Measurements from ENCODE around the gene CDC5L. TPM values are rescaled to one million over a fixed set of nuclear protein-coding genes. Genes with fewer than 3 reads are reported as not detected.
"Not testable (repeated sequence)": the region's sequence is repeated elsewhere in the genome, so short reads cannot be mapped to it uniquely, and the experiment has no call there.

The CDC5L gene
- total and polyA plus RNA-seq, 5 donors from 2014 or later, result 15.9 to 22.4 (median 16.5) TPM

DNA sequence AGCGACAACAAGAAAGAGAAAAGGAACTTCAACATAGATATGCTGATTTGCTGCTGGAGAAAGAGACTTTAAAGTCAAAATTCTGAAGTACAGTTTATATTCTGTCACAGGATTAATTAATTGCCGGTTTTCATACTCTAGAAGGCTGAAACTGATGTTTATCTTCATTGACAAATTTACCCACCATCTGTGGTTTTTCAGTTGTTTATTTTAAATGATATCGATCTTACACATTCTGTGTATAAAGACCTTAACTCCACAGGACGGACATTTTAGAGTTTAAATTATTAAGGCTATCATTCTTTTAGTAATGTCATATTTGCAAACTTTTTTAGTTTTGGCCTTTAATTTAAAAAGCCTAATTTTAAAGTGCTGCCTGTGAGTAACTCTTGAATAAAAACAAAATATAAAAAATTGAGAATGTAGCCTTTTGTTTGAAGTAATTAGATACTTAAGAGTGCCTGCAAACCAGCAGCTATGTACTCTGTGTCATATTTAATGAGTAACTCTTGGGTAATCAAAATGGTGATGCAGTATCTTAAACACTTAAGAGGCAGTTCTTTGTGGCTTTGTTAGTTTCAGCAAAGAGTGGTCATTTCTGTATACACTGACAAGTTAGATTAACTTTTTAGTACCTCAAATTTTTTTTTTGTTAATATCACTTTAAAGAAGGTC, 59.3 kb downstream of the CDC5L start:
- H3K27ac Mint-ChIP-seq, result peak overlapping the region in 1 of 3 donors; percentile 14
- Histone ChIP-seq H3K36me3 (ENCODE audit: control insufficient read depth, insufficient read depth, low read length) (peaks cover 65% of the 10 kb centered on the region), H3K4me1 (ENCODE audit: control insufficient read depth, insufficient read depth, low read length, poor library complexity, severe bottlenecking) (no peaks in the 10 kb centered on the region), H3K4me3 (ENCODE audit: low read depth, low read length) (no peak overlapping the region), H3K9me3 (ENCODE audit: control insufficient read depth in 2 of 2, low read length in 2 of 2) (peaks cover 10 to 17% of the 10 kb centered on the region in 2 experiments), H3K27ac (ENCODE audit: insufficient read depth, low read length, poor library complexity, severe bottlenecking) (no peak overlapping the region), H3K27me3 (ENCODE audit: control insufficient read depth, insufficient read depth, low read length) (no peaks in the 10 kb centered on the region)
- H3K27me3 Mint-ChIP-seq, result no peaks in the 10 kb centered on the region
- peaks cover 0 to 15% (median 3%) of the 10 kb centered on the region in 7 donors for H3K9me3 Mint-ChIP-seq
- peaks cover 0 to 14% (median 8%) of the 10 kb centered on the region in 4 donors for H3K4me1 Mint-ChIP-seq
- DNase-seq, result no peak
- no peak overlapping the region for H3K4me3 Mint-ChIP-seq
- ATAC-seq (ENCODE audit: low read depth in 2 of 2), result no peak
- H3K36me3 Mint-ChIP-seq, result peaks cover 41% of the 10 kb centered on the region

DNA sequence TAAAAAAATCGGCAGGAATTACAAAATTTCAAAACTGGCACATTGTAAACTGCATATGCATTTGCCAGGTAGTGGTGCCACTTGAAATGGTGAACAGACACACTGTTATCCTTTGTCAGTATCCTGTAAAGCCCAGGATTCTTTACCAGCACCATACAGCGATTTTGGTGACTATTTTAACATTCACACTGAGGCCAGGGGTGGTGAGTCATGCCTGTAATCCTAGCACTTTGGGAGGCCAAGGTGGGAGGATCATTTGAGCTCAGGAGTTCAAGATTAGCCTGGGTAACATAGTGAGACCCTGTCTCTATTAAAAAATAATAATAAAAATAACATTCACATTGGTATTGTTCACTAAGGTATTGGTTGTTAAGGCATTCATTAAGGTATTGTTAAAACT, 61.7 kb downstream of the CDC5L start:
- H3K9me3 Mint-ChIP-seq; H3K4me3 ChIP-seq (ENCODE audit: low read depth, low read length); H3K27me3 ChIP-seq (ENCODE audit: control insufficient read depth, insufficient read depth, low read length); ATAC-seq (ENCODE audit: low read depth in 2 of 2); H3K27me3 Mint-ChIP-seq; H3K4me1 Mint-ChIP-seq; DNase-seq; H3K27ac Mint-ChIP-seq; H3K27ac ChIP-seq (ENCODE audit: insufficient read depth, low read length, poor library complexity, severe bottlenecking); H3K9me3 ChIP-seq (ENCODE audit: control insufficient read depth in 2 of 2, low read length in 2 of 2); H3K4me3 Mint-ChIP-seq; H3K4me1 ChIP-seq (ENCODE audit: control insufficient read depth, insufficient read depth, low read length, poor library complexity, severe bottlenecking): not testable (repeated sequence)
- H3K36me3 ChIP-seq (ENCODE audit: control insufficient read depth, insufficient read depth, low read length), result peaks cover 54% of the 10 kb centered on the region
- peaks cover 33% of the 10 kb centered on the region for H3K36me3 Mint-ChIP-seq

DNA sequence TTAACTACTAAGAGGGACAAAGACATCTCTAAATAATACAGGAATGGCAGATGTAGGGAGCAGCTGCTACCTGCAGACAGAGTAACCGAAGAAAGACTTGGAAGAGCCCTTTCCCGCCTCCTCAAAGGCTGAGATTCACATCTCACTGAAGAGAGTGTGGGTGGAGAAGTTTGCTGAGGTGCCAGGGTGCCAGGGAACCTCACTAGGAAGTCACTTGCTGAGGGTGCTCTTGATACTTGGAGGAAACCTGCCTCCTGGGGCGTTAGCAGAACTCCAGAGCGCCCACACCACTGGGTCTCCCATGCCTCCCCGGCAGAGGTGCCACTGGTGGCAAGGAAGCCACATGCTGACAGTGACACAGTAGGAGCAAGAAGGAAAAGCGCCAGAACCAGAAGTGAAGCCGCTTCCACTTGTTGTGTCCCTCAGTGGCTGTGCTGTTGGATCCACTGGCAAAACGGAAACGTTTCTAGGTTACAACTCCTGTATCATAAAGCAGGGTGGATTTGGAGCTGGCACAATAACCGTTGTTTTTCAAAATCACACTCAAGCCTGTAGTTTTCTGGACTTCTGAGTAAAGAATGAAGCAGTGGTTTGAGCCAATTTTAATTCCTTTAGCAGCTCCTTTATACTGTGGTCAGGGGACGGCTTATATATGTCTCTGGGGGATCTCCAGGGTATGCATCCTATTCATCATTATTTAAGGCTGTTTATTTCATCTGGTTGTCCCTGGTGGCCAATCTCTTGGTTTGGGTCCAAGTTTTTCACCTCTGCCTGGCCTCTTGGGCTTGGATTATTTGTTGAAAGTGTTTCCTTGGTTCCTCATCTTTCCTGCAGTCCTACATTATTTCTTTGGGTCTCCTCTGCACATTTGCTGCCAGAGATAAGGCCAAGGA, 64.5 kb downstream of the CDC5L start:
- Histone ChIP-seq H3K4me3 (ENCODE audit: low read depth, low read length) (no peak overlapping the region), H3K9me3 (ENCODE audit: control insufficient read depth in 2 of 2, low read length in 2 of 2) (no peaks in the 10 kb centered on the region), H3K4me1 (ENCODE audit: control insufficient read depth, insufficient read depth, low read length, poor library complexity, severe bottlenecking) (no peaks in the 10 kb centered on the region), H3K27me3 (ENCODE audit: control insufficient read depth, insufficient read depth, low read length) (no peaks in the 10 kb centered on the region), H3K36me3 (ENCODE audit: control insufficient read depth, insufficient read depth, low read length) (peaks cover 26% of the 10 kb centered on the region), H3K27ac (ENCODE audit: insufficient read depth, low read length, poor library complexity, severe bottlenecking) (no peak overlapping the region)
- ATAC-seq (ENCODE audit: low read depth in 2 of 2), result no peak
- Mint-ChIP-seq H3K36me3 (peaks cover 18% of the 10 kb centered on the region), H3K4me3 (no peak overlapping the region), H3K27me3 (peaks cover under 1% of the 10 kb centered on the region), H3K4me1 (peaks cover 0 to 4% (median 0%) of the 10 kb centered on the region in 4 donors), H3K27ac (peak overlapping the region in 1 of 3 donors; percentile 10), H3K9me3 (no peaks in the 10 kb centered on the region)
- DNase-seq, result no peak

DNA sequence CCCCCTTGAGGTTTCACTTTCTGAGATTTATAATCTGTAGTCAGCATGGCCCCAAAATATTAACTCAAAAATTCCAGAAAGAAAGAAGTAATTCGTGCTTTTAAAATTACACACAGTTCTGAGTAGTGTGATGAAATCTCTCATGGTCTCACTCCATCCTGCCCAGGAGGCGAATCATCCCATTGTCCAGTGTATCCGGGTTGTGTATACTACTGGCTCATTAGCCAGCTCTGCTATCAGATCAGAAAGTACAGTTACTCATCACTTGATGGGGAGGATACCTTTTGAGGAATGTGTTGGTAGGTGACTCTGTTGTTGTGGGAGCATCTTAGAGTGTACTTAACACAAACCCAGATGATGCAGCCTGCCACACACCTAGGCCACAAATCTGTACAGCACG, 65.2 kb downstream of the CDC5L start:
- Histone ChIP-seq H3K27me3 (ENCODE audit: control insufficient read depth, insufficient read depth, low read length) (no peaks in the 10 kb centered on the region), H3K27ac (ENCODE audit: insufficient read depth, low read length, poor library complexity, severe bottlenecking) (no peak overlapping the region), H3K4me3 (ENCODE audit: low read depth, low read length) (no peak overlapping the region), H3K36me3 (ENCODE audit: control insufficient read depth, insufficient read depth, low read length) (peaks cover 19% of the 10 kb centered on the region), H3K4me1 (ENCODE audit: control insufficient read depth, insufficient read depth, low read length, poor library complexity, severe bottlenecking) (no peaks in the 10 kb centered on the region), H3K9me3 (ENCODE audit: control insufficient read depth in 2 of 2, low read length in 2 of 2) (no peaks in the 10 kb centered on the region)
- Mint-ChIP-seq H3K9me3 (no peaks in the 10 kb centered on the region), H3K36me3 (peaks cover 18% of the 10 kb centered on the region), H3K4me1 (peaks cover 0 to 4% (median 0%) of the 10 kb centered on the region in 4 donors), H3K4me3 (no peak overlapping the region), H3K27ac (peak overlapping the region in 1 of 3 donors; percentile 10), H3K27me3 (peaks cover 6% of the 10 kb centered on the region)
- ATAC-seq (ENCODE audit: low read depth in 2 of 2), result no peak
- no peak for DNase-seq

DNA sequence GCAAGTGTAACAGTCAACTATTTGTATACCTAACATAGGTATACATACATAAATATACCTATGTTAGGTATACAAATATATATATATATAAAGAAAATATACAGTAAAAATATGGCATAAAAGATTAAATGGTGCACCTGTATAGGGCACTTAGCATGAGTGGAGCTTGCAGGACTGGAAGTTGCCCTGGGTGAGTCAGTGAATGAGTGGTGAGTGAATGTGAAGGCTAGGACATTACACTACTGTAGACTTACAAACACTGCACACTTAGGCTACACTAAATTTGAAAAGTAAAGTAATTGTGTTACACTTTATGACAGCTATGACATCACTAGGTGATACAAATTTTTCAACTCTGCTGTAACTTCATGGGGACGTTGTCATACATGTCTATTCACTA, 65.6 kb downstream of the CDC5L start:
- Mint-ChIP-seq H3K4me1 (peaks cover 0 to 4% (median 0%) of the 10 kb centered on the region in 4 donors), H3K27ac (no peak overlapping the region), H3K9me3 (no peaks in the 10 kb centered on the region)

DNA sequence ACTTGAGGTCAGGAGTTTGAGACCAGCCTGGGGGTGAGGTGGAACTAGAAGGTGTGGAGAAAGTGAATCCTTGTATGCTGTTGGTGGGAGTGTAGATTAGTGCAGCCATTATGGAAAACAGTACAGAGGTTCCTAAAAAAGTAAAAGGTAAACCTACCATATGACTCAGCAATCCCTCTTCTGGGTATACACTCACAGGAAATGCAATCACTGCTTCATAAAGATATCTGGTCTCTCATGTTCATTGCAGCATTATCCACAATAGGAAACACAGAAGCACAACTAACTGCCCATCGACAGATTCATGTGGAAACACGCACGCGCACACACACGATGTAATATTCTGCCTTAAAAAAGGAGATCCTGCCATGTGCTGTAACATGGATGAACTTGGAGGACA, 66.7 kb downstream of the CDC5L start:
- ATAC-seq (ENCODE audit: low read depth in 2 of 2), result no peak
- Mint-ChIP-seq H3K27me3 (peaks cover 6% of the 10 kb centered on the region), H3K4me3 (no peak overlapping the region), H3K36me3 (peaks cover 18% of the 10 kb centered on the region), H3K9me3 (no peaks in the 10 kb centered on the region), H3K27ac (peak overlapping the region in 2 of 3 donors; percentile 1 to 49), H3K4me1 (peaks cover 0 to 4% (median 0%) of the 10 kb centered on the region in 4 donors)
- no peaks in the 10 kb centered on the region for H3K9me3 ChIP-seq (ENCODE audit: control insufficient read depth in 2 of 2, low read length in 2 of 2)
- no peak overlapping the region for H3K27ac ChIP-seq (ENCODE audit: insufficient read depth, low read length, poor library complexity, severe bottlenecking)
- DNase-seq, result no peak
- peaks cover 9% of the 10 kb centered on the region for H3K36me3 ChIP-seq (ENCODE audit: control insufficient read depth, insufficient read depth, low read length)
- no peaks in the 10 kb centered on the region for H3K4me1 ChIP-seq (ENCODE audit: control insufficient read depth, insufficient read depth, low read length, poor library complexity, severe bottlenecking)
- no peaks in the 10 kb centered on the region for H3K27me3 ChIP-seq (ENCODE audit: control insufficient read depth, insufficient read depth, low read length)
- H3K4me3 ChIP-seq (ENCODE audit: low read depth, low read length), result no peak overlapping the region

More for the DNA sequence above, 65.6 kb downstream of the CDC5L start:
- H3K27me3 Mint-ChIP-seq, result peaks cover 6% of the 10 kb centered on the region
- H3K36me3 Mint-ChIP-seq, result peaks cover 18% of the 10 kb centered on the region
- Histone ChIP-seq H3K4me1 (ENCODE audit: control insufficient read depth, insufficient read depth, low read length, poor library complexity, severe bottlenecking) (no peaks in the 10 kb centered on the region), H3K27ac (ENCODE audit: insufficient read depth, low read length, poor library complexity, severe bottlenecking) (no peak overlapping the region), H3K9me3 (ENCODE audit: control insufficient read depth in 2 of 2, low read length in 2 of 2) (no peaks in the 10 kb centered on the region), H3K36me3 (ENCODE audit: control insufficient read depth, insufficient read depth, low read length) (peaks cover 15% of the 10 kb centered on the region), H3K27me3 (ENCODE audit: control insufficient read depth, insufficient read depth, low read length) (no peaks in the 10 kb centered on the region), H3K4me3 (ENCODE audit: low read depth, low read length) (no peak overlapping the region)
- no peak for DNase-seq
- no peak for ATAC-seq (ENCODE audit: low read depth in 2 of 2)
- H3K4me3 Mint-ChIP-seq, result no peak overlapping the region

DNA sequence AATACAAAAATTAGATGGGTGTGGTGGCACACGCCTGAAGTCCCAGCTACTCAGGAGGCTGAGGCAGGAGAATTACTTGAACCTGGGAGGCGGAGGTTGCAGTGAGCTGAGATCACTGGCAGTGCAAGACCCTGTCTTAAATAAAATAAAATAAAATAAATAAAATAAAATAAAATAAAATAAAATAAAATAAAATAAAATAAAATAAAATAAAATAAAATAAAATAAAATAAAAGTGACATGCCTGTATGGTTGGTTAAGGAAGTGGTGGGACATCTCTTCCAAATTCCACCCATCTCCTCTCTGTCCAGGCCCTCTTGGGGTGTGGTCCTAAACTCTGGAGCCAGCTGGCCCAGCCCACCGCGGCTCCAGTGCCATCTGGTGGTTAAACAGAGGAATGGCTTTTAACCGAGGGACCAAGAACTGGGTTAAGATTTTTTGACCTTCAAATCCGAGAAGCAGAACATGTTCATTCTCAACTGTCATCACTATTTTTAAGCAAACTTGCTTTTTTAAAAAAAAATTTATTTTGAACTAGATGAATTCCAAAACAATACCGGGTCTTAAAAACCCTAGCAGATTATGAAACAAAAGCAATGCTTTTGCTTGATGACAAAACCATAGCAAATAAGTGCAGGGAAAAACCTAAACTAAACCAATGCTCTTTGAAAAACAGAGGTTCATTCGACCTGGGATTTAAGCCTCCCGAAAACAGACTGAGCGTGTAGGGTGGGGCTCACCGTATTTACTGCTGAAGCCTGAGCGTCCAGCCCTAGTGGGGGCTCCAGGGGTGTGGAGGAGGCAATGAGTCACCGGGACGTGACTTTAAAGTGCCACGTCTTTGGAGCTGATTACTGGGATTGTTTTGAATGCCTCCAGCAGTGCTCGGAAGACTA, 68.8 kb downstream of the CDC5L start:
- DNase-seq (peak; percentile 10 to 55 (median 33)), ATAC-seq (ENCODE audit: low read depth in 2 of 2) (peak; percentile 53 to 61)
- no peak overlapping the region for H3K4me3 ChIP-seq (ENCODE audit: low read depth, low read length)
- Mint-ChIP-seq H3K27me3 (peaks cover 6% of the 10 kb centered on the region), H3K27ac (peak overlapping the region in 1 of 3 donors; percentile 57), H3K4me1 (no peaks in the 10 kb centered on the region), H3K4me3 (no peak overlapping the region), H3K9me3 (no peaks in the 10 kb centered on the region), H3K36me3 (peaks cover 14% of the 10 kb centered on the region)
- no peaks in the 10 kb centered on the region for H3K9me3 ChIP-seq (ENCODE audit: control insufficient read depth in 2 of 2, low read length in 2 of 2)
- H3K27me3 ChIP-seq (ENCODE audit: control insufficient read depth, insufficient read depth, low read length), result no peaks in the 10 kb centered on the region
- no peaks in the 10 kb centered on the region for H3K4me1 ChIP-seq (ENCODE audit: control insufficient read depth, insufficient read depth, low read length, poor library complexity, severe bottlenecking)
- H3K36me3 ChIP-seq (ENCODE audit: control insufficient read depth, insufficient read depth, low read length), result peaks cover 8% of the 10 kb centered on the region
- no peak overlapping the region for H3K27ac ChIP-seq (ENCODE audit: insufficient read depth, low read length, poor library complexity, severe bottlenecking)

All from CD4-positive, CD25-positive, alpha-beta regulatory T cell (primary cell).